Spleen (tissue), 11 donors: ENCODE measurements around the gene EPB41. TPM values are rescaled to one million over a fixed set of nuclear protein-coding genes. Genes with fewer than 3 reads are reported as not detected.
"Not testable (repeated sequence)": the region's sequence is repeated elsewhere in the genome, so short reads cannot be mapped to it uniquely, and the experiment has no call there.

Experiments used
- DNase-seq: peaks from one replicate; pipeline ENCODE4 v3.0.0-alpha.2; 2020
- H3K27ac ChIP-seq, 8 donors: fragments of 200-600 bp; sonication (generic) in 7 of 8; 1 replicate in 4 of 8; 2 replicates in 4 of 8; pipeline versions ENCODE4 v1.5.0 to v1.8.0; 2016 to 2021; ENCODE audit warnings: inconsistent platforms in 4 of 8, mild to moderate bottlenecking in 4 of 8, moderate library complexity in 1 of 8
- H3K27me3 ChIP-seq, 7 donors: fragments of 200-600 bp; sonication (generic) in 6 of 7; replicated peaks in 1 of 7; 1 replicate in 4 of 7; 2 replicates in 3 of 7; pipeline versions ENCODE4 v1.5.0 to v1.8.0; 2016 to 2021; ENCODE audit warnings: inconsistent platforms in 3 of 7, mild to moderate bottlenecking in 1 of 7
- H3K36me3 ChIP-seq, 6 donors: fragments of 200-600 bp; sonication (generic) in 5 of 6; 1 replicate in 4 of 6; 2 replicates in 2 of 6; pipeline versions ENCODE4 v1.5.0 to v1.8.0; 2016 to 2021; ENCODE audit warnings: inconsistent platforms in 2 of 6
- H3K4me1 ChIP-seq, 6 donors: fragments of 200-600 bp; sonication (generic) in 5 of 6; 1 replicate in 3 of 6; 2 replicates in 3 of 6; pipeline versions ENCODE4 v1.5.0 to v1.8.0; 2016 to 2021; ENCODE audit warnings: inconsistent platforms in 3 of 6
- H3K4me3 ChIP-seq, 8 donors: fragments of 200-600 bp; sonication (generic) in 7 of 8; 1 replicate in 4 of 8; 2 replicates in 4 of 8; pipeline versions ENCODE4 v1.5.0 to v1.8.0; 2016 to 2021; ENCODE audit warnings: inconsistent platforms in 4 of 8, mild to moderate bottlenecking in 4 of 8, moderate library complexity in 2 of 8
- H3K9me3 ChIP-seq, 8 donors: fragments of 200-600 bp; sonication (generic) in 7 of 8; 1 replicate in 4 of 8; 2 replicates in 4 of 8; pipeline versions ENCODE4 v1.5.0 to v1.8.0; 2016 to 2021; ENCODE audit warnings: inconsistent platforms in 4 of 8
- POLR2A ChIP-seq, 3 donors: fragments of 450-650 bp; IDR thresholded peaks; one replicate each; pipeline ENCODE4 v1.5.1; 2017; ENCODE audit warnings: antibody characterized with exemption in 3 of 3, mild to moderate bottlenecking in 1 of 3
- POLR2AphosphoS5 ChIP-seq, 3 donors: sonication (generic); formaldehyde crosslinking; IDR thresholded peaks; one replicate each; pipeline ENCODE4 v1.5.1; 2017; ENCODE audit warnings: antibody characterized with exemption in 3 of 3
- WGBS, 5 donors: extraction: QIAGEN DNeasy Blood & Tissue Kit in 3 of 5; methylation state at CpG; one replicate each; pipeline versions ENCODE4 v1.1.5 to v1.1.7; 2013 to 2018; 5-methylcytosine and 5-hydroxymethylcytosine counted together
- intact Hi-C: fragments of 100-400 bp; cut with DNase I; formaldehyde crosslinking; loops from one replicate; pipeline ENCODE4 v1.15.0; 2023; ENCODE audit warnings: low total_unique reads
- polyA plus RNA-seq, 3 donors: library from polyadenylated mRNA; stranded (reverse); fragments of 200-250 nt; gene quantifications; one replicate each; pipeline ENCODE4 v1.2.1, GENCODE V29; 2013
- total RNA-seq, 7 donors: library from RNA; depleted of rRNA in 3 of 7; stranded (reverse); fragments of >200 nt in 3 of 7; fragmentation: NEBNext Ultra II Directional in 4 of 7; extraction: Animal tissue kit (Norgen Biotek cat#: 25700) in 4 of 7; gene quantifications; one replicate each; pipeline versions ENCODE4 v1.1.0 to v1.2.1, GENCODE V29; 2016 to 2021
- TF ChIP-seq, protein P1 (sequence below), 11 experiments: fragments of 200-600 bp in 7 of 11; fragments of 450-650 bp in 4 of 11; sonication (generic) in 4 of 11; IDR thresholded peaks in 8 of 11; conservative IDR thresholded peaks in 3 of 11; 1 replicate in 7 of 11; 2 replicates in 4 of 11; pipeline versions ENCODE4 v1.4.0 to v1.8.0; 2016 to 2021; ENCODE audit warnings: antibody characterized with exemption in 11 of 11, inconsistent platforms in 4 of 11, mild to moderate bottlenecking in 1 of 11
- donor health status: healthy with polysubstance abuse.
- donor health status: DM: no; HTN: no; CAD: no; lungs with moderate emphysema.
- donor health status: DM: no; HTN: no; CAD: no.
- donor health status: Bipolar disorder and iron deficiency.
- donor health status: healthy.
- donor health status: DM: no; HTN: no; CAD: no.
- donor health status: DM: yes; HTN: yes; CAD: no.

The EPB41 gene
- total and polyA plus RNA-seq, 10 donors: 6.3 to 156 (median 58.8) TPM

DNA sequence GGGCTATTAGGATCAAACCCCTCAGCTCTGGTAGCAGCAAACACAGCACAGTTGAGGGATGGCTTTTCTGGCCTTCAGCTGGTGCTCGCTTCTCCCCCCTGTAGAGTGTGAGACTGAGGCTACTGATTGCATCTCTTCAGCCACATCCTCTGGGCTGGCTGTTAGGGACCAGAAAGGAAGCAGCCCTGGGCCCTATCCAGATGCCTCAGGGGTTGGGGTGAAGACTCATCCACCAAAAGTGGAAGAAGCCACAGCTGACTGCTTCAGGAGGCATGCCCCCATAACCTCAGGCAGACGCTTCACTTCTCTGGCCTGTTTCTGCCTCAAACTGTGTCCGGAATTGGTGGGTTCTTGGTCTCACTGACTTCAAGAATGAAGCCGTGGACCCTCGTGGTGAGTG is 215.5 kb downstream of the EPB41 start:
- Histone ChIP-seq H3K27me3 (peaks cover 0 to 41% (median 7%) of the 10 kb centered on the region in 7 donors), H3K9me3 (no peaks in the 10 kb centered on the region), H3K36me3 (no peaks in the 10 kb centered on the region), H3K4me1 (peaks cover 0 to 12% (median 6%) of the 10 kb centered on the region in 6 donors), H3K4me3 (no peak overlapping the region), H3K27ac (no peak overlapping the region)
- intact Hi-C loops: no loop called here
- no peak for TF ChIP-seq POLR2A (IDR thresholded peaks at IDR 0.05)
- no peak for TF ChIP-seq POLR2AphosphoS5 (IDR thresholded peaks at IDR 0.05)
- TF ChIP-seq, protein P1, sequence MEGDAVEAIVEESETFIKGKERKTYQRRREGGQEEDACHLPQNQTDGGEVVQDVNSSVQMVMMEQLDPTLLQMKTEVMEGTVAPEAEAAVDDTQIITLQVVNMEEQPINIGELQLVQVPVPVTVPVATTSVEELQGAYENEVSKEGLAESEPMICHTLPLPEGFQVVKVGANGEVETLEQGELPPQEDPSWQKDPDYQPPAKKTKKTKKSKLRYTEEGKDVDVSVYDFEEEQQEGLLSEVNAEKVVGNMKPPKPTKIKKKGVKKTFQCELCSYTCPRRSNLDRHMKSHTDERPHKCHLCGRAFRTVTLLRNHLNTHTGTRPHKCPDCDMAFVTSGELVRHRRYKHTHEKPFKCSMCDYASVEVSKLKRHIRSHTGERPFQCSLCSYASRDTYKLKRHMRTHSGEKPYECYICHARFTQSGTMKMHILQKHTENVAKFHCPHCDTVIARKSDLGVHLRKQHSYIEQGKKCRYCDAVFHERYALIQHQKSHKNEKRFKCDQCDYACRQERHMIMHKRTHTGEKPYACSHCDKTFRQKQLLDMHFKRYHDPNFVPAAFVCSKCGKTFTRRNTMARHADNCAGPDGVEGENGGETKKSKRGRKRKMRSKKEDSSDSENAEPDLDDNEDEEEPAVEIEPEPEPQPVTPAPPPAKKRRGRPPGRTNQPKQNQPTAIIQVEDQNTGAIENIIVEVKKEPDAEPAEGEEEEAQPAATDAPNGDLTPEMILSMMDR (IDR thresholded peaks at IDR 0.05 in 8 of 11, conservative IDR thresholded peaks at IDR 0.05 in 3 of 11): no peak
- WGBS, 5 donors: 67 to 78% (median 72%) methylated on average over 5 of the region's 5 CpGs
- DNase-seq: no peak

DNA sequence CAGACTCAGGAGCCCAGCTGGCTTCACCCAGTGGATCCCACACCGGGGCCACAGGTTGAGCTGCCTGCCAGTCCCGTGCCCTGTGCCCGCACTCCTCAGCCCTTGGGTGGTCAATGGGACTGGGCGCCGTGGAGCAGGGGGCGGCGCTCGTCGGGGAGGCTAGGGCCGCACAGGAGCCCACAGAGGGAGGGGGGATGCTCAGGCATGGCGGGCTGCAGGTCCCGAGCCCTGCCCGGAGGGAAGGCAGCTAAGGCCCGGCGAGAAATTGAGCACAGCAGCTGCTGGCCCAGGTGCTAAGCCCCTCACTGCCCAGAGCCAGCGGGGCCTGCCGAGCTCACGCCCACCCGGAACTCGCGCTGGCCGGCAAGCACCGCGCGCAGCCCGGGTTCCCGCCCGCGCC is 216.7 kb downstream of the EPB41 start:
- peaks cover 0 to 40% (median 0%) of the 10 kb centered on the region in 7 donors for H3K27me3 ChIP-seq
- H3K4me1 ChIP-seq, intact Hi-C loops, H3K27ac ChIP-seq, H3K9me3 ChIP-seq, H3K36me3 ChIP-seq, H3K4me3 ChIP-seq: not testable (repeated sequence)
- 95 to 99% (median 97%) methylated on average over 17 to 29 of the region's 29 CpGs for WGBS, 5 donors
- DNase-seq: peak; percentile 51

DNA sequence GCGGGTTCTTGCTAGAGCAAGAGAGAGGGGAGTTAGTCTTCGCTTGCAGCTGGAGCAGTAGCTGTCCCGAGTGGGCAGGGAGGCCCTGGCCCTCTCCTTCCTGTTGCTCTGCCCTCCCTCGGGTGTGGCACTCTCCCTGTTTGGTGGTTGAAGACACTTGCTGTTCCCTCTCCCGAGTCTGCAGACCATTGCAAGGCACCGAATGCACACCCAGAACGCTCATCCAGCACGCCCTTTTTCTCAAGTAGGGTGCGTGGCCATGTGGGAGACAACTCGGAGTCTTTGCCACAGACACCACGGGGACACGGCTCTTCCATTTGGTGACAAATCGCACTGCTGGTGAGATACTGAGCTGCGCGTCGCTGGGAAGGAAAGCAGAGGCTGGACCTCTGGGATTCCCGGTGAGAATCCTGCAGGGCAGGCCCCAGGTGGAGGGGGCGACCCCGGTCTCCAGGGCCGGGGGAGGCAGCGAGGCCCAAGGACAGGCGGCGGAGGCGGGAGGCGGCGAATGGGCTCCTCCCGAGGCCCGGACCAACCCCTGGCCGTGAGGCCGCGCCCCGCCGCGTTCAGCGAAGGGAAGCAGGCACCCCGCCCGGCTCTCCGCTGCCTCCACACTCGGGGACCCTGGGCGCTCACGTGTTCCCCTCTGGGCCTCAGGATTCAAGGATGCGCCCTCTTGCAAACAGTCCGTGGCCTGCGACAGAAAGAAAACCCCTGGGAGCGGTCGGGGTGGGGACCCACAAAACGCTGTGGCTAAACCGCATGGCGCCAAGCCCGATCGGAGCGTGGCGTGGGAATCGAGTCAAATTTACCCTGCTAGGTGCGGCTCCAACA is 219.7 kb downstream of the EPB41 start:
- no peak overlapping the region for H3K27ac ChIP-seq
- H3K36me3 ChIP-seq: no peaks in the 10 kb centered on the region
- 65 to 74% (median 73%) methylated on average over 45 to 55 of the region's 55 CpGs for WGBS, 5 donors
- H3K27me3 ChIP-seq: peaks cover 0 to 24% (median 0%) of the 10 kb centered on the region in 7 donors
- intact Hi-C loops: no loop called here
- H3K4me1 ChIP-seq: peaks cover 0 to 8% (median 4%) of the 10 kb centered on the region in 6 donors
- H3K4me3 ChIP-seq: no peak overlapping the region
- H3K9me3 ChIP-seq: no peaks in the 10 kb centered on the region
- peak; percentile 73 for DNase-seq
- no peak for TF ChIP-seq POLR2A (IDR thresholded peaks at IDR 0.05)
- TF ChIP-seq, protein P1 (IDR thresholded peaks at IDR 0.05 in 8 of 11, conservative IDR thresholded peaks at IDR 0.05 in 3 of 11): no peak
- no peak for TF ChIP-seq POLR2AphosphoS5 (IDR thresholded peaks at IDR 0.05)

DNA sequence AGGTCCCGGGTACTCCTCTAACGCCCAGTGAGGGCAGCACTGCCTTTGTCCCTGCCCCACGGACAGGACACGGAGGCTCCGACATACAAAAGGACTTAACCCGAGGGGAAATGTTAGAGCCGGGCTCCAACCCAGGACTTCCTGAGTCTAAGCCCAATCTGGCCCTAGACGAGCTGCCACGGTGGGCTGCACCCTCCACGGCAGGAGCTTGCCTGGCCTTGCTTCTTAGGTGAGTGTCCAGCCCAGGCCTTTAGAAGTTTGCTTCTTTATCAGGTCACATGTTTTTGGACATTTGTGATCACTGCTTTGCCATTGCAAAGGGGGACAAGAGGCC is 220.3 kb downstream of the EPB41 start:
- Histone ChIP-seq H3K4me1 (peaks cover 0 to 8% (median 4%) of the 10 kb centered on the region in 6 donors), H3K9me3 (no peaks in the 10 kb centered on the region), H3K27me3 (peaks cover 0 to 24% (median 0%) of the 10 kb centered on the region in 7 donors), H3K27ac (no peak overlapping the region), H3K36me3 (no peaks in the 10 kb centered on the region), H3K4me3 (no peak overlapping the region)
- 55 to 100% (median 65%) methylated on average over 2 to 10 of the region's 10 CpGs for WGBS, 5 donors
- TF ChIP-seq, protein P1 (IDR thresholded peaks at IDR 0.05 in 8 of 11, conservative IDR thresholded peaks at IDR 0.05 in 3 of 11): no peak
- TF ChIP-seq POLR2A (IDR thresholded peaks at IDR 0.05) (no peak), POLR2AphosphoS5 (IDR thresholded peaks at IDR 0.05) (no peak)
- intact Hi-C loops: no loop called here
- DNase-seq: no peak
